Ascending aorta (tissue), 2 donors: ENCODE data around the gene TRIM72. TPM values are rescaled to one million over a fixed set of nuclear protein-coding genes. Genes with fewer than 3 reads are reported as not detected.
"Not testable (repeated sequence)": the region's sequence is repeated elsewhere in the genome, so short reads cannot be mapped to it uniquely, and the experiment has no call there.

Experiments used
- DNase-seq, 2 donors: peaks; one replicate each; pipeline ENCODE4 v3.0.0-alpha.2; 2019; ENCODE audit warnings: low spot score in 2 of 2
- H3K27ac ChIP-seq, 2 donors: fragments of 200-600 bp; sonication (generic); one replicate each; pipeline ENCODE4 v1.5.1; 2016 to 2017; ENCODE audit warnings: mild to moderate bottlenecking in 1 of 2
- H3K27me3 ChIP-seq: fragments of 200-600 bp; sonication (generic); one replicate; pipeline ENCODE4 v1.5.1; 2017
- H3K36me3 ChIP-seq, 2 donors: fragments of 200-600 bp; sonication (generic); one replicate each; pipeline ENCODE4 v1.5.1; 2016
- H3K4me1 ChIP-seq, 2 donors: fragments of 200-600 bp; sonication (generic); one replicate each; pipeline ENCODE4 v1.5.1; 2016 to 2017; ENCODE audit warnings: mild to moderate bottlenecking in 1 of 2
- H3K4me3 ChIP-seq, 2 donors: fragments of 200-600 bp; sonication (generic); one replicate each; pipeline ENCODE4 v1.5.1; 2016 to 2017; ENCODE audit warnings: mild to moderate bottlenecking in 1 of 2
- H3K9me3 ChIP-seq, 2 donors: fragments of 200-600 bp; sonication (generic); one replicate each; pipeline ENCODE4 v1.5.1; 2016
- CTCF ChIP-seq, 3 experiments: fragments of 200-600 bp in 2 of 3; fragments of 450-650 bp in 1 of 3; sonication (generic) in 2 of 3; IDR thresholded peaks; one replicate each; pipeline ENCODE4 v1.5.1; 2016 to 2019; ENCODE audit warnings: antibody characterized with exemption in 3 of 3, mild to moderate bottlenecking in 1 of 3, moderate library complexity in 1 of 3
- intact Hi-C: fragments of 100-400 bp; cut with DNase I; formaldehyde crosslinking; loops from one replicate; pipeline ENCODE4 v1.15.1; 2023
- total RNA-seq: library from RNA; depleted of rRNA; stranded (reverse); fragments of >200 nt; gene quantifications from one replicate; pipeline ENCODE4 v1.1.0, GENCODE V29; 2016

The TRIM72 gene
- total RNA-seq, 1 donor from 2014 or later: not detected

GRCh38 chr16:31229501-31229900 lies 15.6 kb downstream of the TRIM72 start:
- Histone ChIP-seq H3K27ac (no peak overlapping the region), H3K4me3 (no peak overlapping the region), H3K4me1 (no peaks in the 10 kb centered on the region), H3K27me3 (no peaks in the 10 kb centered on the region), H3K9me3 (no peaks in the 10 kb centered on the region), H3K36me3 (no peaks in the 10 kb centered on the region)
- no peak for DNase-seq
- intact Hi-C loops: no loop called here
- no peak for TF ChIP-seq CTCF (IDR thresholded peaks at IDR 0.05)

- Histone ChIP-seq H3K36me3 (no peaks in the 10 kb centered on the region), H3K27me3 (no peaks in the 10 kb centered on the region), H3K4me3 (no peak overlapping the region), H3K27ac (no peak overlapping the region), H3K4me1 (no peaks in the 10 kb centered on the region), H3K9me3 (no peaks in the 10 kb centered on the region)
- no peak for DNase-seq
- intact Hi-C loops: no loop called here
- no peak for TF ChIP-seq CTCF (IDR thresholded peaks at IDR 0.05)
Observed at GRCh38 chr16:31238041-31238440, 24.1 kb downstream of the TRIM72 start.

- Histone ChIP-seq H3K27me3 (no peaks in the 10 kb centered on the region), H3K4me3 (no peak overlapping the region), H3K4me1 (no peaks in the 10 kb centered on the region), H3K27ac (no peak overlapping the region), H3K9me3 (no peaks in the 10 kb centered on the region), H3K36me3 (no peaks in the 10 kb centered on the region)
- intact Hi-C loops: no loop called here
- DNase-seq: no peak
- no peak for TF ChIP-seq CTCF (IDR thresholded peaks at IDR 0.05)
Observed at GRCh38 chr16:31242206-31242605, 28.3 kb downstream of the TRIM72 start.

- H3K4me1 ChIP-seq: no peaks in the 10 kb centered on the region
- intact Hi-C loops: no loop called here
- H3K4me3 ChIP-seq: no peak overlapping the region
- no peak for DNase-seq
- no peaks in the 10 kb centered on the region for H3K9me3 ChIP-seq
- TF ChIP-seq CTCF (IDR thresholded peaks at IDR 0.05): no peak
- H3K27me3 ChIP-seq: no peaks in the 10 kb centered on the region
- no peak overlapping the region for H3K27ac ChIP-seq
- H3K36me3 ChIP-seq: no peaks in the 10 kb centered on the region
Observed at GRCh38 chr16:31243734-31244670, 30.1 kb downstream of the TRIM72 start.

- H3K4me1 ChIP-seq, DNase-seq, intact Hi-C loops, H3K9me3 ChIP-seq, H3K36me3 ChIP-seq, H3K4me3 ChIP-seq, H3K27me3 ChIP-seq, H3K27ac ChIP-seq: not testable (repeated sequence)
Observed at GRCh38 chr16:31245598-31245997, 31.7 kb downstream of the TRIM72 start.

GRCh38 chr16:31246296-31246695 lies 32.4 kb downstream of the TRIM72 start:
- no peak for DNase-seq
- intact Hi-C loops: no loop called here
- Histone ChIP-seq H3K9me3 (no peaks in the 10 kb centered on the region), H3K4me1 (no peaks in the 10 kb centered on the region), H3K27ac (no peak overlapping the region), H3K27me3 (no peaks in the 10 kb centered on the region), H3K36me3 (no peaks in the 10 kb centered on the region), H3K4me3 (no peak overlapping the region)
- TF ChIP-seq CTCF (IDR thresholded peaks at IDR 0.05): no peak
